ENCODE data around the gene MEIS3. TPM values are rescaled to one million over a fixed set of nuclear protein-coding genes. Genes with fewer than 3 reads are reported as not detected.

MEIS3 gene
- polyA plus RNA-seq, 1 donor: 19.7 TPM

DNA sequence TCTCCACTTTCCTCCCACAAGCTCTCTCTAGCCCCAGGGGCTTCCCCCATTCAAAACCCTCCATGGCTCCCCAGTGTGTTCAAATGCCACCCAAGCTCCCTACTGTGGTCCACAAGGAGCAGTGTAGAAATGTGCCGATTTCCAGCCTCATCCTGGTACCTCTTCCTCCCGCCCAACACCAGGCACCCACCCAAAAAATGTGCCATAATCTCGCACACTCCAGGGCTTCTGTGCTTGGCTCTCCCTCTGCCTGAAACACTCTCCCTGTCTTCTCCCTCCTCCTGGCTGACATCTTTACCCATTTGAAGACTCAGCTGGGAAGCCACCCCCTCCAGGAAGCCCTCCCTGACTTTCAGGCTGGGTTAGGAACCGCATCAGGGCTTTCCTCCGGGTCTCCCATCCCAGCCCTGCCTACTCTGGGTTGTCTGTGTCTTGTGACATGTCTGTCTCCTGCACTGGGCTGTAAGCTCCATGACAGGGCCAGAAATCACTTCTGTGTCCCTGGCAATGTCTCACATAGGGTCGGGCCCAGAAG is 16.6 kb upstream of the MEIS3 start:
- no peak overlapping the region for H3K4me3 ChIP-seq (ENCODE audit: low read length)
- H3K9me3 ChIP-seq (ENCODE audit: control insufficient read depth, low read depth, low read length): no peaks in the 10 kb centered on the region
- H3K27ac ChIP-seq (ENCODE audit: low read length): no peak overlapping the region
- no peaks in the 10 kb centered on the region for H3K4me1 ChIP-seq (ENCODE audit: control insufficient read depth, insufficient read depth, low read length)
- peaks cover 29% of the 10 kb centered on the region for H3K27me3 ChIP-seq (ENCODE audit: control insufficient read depth, insufficient read depth, low read length)
- no peak for DNase-seq
- no CpG with 5 or more reads among the region's 6 CpGs for WGBS (ENCODE audit: insufficient coverage, low lambda C conversion rate)
- no peaks in the 10 kb centered on the region for H3K36me3 ChIP-seq (ENCODE audit: control insufficient read depth, insufficient read depth, low read length)

DNA sequence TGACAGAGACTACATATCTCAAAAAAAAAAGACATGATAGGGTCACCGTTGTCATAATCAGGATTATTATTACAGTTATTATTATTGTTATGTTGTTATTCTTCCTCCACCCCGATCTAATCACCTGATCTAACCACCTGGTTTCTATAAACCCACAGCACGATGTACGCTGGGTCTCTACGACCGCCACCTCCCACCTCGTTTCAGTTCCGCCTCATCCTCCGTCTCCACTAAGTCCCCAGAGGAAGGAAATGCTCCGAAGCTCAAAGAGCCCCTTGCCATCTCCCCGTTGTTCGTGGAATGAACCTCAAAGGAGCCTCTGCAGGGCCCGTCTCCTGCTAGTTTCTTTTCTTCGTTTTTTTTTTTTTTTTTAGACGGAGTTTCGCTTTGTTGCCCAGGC is 15.9 kb upstream of the MEIS3 start:
- no peaks in the 10 kb centered on the region for H3K36me3 ChIP-seq (ENCODE audit: control insufficient read depth, insufficient read depth, low read length)
- no peak for DNase-seq
- H3K4me3 ChIP-seq (ENCODE audit: low read length): no peak overlapping the region
- peaks cover 35% of the 10 kb centered on the region for H3K27me3 ChIP-seq (ENCODE audit: control insufficient read depth, insufficient read depth, low read length)
- no peaks in the 10 kb centered on the region for H3K9me3 ChIP-seq (ENCODE audit: control insufficient read depth, low read depth, low read length)
- WGBS (ENCODE audit: insufficient coverage, low lambda C conversion rate): 78% methylated on average over 7 of the region's 16 CpGs
- H3K27ac ChIP-seq (ENCODE audit: low read length): no peak overlapping the region
- H3K4me1 ChIP-seq (ENCODE audit: control insufficient read depth, insufficient read depth, low read length): peaks cover 4% of the 10 kb centered on the region

DNA sequence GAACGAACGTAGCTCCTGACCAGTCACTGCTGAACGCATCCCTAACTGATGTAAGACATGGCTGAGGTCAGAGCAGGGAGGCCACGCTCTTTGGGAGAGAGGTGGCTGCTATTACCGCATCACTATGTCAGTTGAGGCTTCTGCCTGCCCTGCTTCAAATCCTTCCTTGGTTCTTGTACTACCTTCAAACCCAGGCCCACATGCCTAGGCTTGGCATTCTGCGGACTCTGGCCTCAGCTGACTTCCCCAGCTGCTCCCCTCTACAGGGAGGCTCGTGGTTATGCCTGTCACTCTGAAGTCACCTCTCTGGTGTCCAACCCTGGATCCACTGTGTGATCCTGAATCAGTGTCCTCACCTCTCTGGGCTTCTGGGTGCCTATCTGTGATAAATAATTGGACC is 14.8 kb upstream of the MEIS3 start:
- Histone ChIP-seq H3K4me1 (ENCODE audit: control insufficient read depth, insufficient read depth, low read length) (peaks cover 7% of the 10 kb centered on the region), H3K27ac (ENCODE audit: low read length) (no peak overlapping the region), H3K36me3 (ENCODE audit: control insufficient read depth, insufficient read depth, low read length) (no peaks in the 10 kb centered on the region), H3K4me3 (ENCODE audit: low read length) (no peak overlapping the region), H3K27me3 (ENCODE audit: control insufficient read depth, insufficient read depth, low read length) (peaks cover 46% of the 10 kb centered on the region), H3K9me3 (ENCODE audit: control insufficient read depth, low read depth, low read length) (no peaks in the 10 kb centered on the region)
- DNase-seq: no peak
- no CpG with 5 or more reads among the region's 7 CpGs for WGBS (ENCODE audit: insufficient coverage, low lambda C conversion rate)

DNA sequence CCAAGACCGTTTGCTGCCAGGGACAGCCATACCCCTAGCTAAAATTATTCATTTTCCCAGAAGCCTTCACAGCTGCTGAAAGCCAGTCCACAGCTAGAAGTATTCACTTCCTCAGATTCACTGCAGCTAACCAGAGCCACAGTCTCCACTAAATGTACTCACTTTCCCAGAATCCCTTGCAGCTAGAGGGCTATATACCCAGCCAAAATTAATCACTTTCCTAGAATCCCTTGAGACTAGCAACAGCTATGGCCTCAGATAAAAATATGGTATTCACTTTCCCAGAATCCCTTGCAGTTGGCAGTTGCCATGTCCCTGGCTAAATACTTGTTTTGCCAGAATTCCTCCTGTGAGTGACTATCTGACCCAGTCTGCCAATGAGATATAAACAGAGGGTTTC is 13.8 kb upstream of the MEIS3 start:
- Histone ChIP-seq H3K4me1 (ENCODE audit: control insufficient read depth, insufficient read depth, low read length) (peaks cover 12% of the 10 kb centered on the region), H3K4me3 (ENCODE audit: low read length) (no peak overlapping the region)
- no CpG with 5 or more reads among the region's 1 CpG for WGBS (ENCODE audit: insufficient coverage, low lambda C conversion rate)

DNA sequence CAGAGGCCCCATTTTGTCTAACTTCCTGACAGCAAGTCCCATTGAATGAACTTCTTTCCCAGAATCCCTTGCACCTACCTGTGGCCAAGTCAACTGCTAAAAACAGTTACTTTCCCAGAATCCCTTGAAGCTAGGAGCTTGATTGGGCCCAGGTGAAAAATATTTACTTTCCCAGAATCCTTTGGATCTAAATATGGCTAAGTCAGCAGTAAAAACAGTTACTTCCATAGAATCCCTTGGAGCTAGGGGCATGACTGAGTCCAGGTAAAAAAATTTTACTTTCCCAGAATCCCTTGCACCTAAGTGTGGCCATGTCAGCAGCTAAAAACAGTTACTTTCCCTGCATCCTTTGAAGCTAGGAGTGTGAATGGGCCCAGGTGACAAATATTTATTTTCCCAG is 13.2 kb upstream of the MEIS3 start:
- Histone ChIP-seq H3K36me3 (ENCODE audit: control insufficient read depth, insufficient read depth, low read length) (no peaks in the 10 kb centered on the region), H3K4me1 (ENCODE audit: control insufficient read depth, insufficient read depth, low read length) (peaks cover 12% of the 10 kb centered on the region), H3K27me3 (ENCODE audit: control insufficient read depth, insufficient read depth, low read length) (peaks cover 51% of the 10 kb centered on the region), H3K27ac (ENCODE audit: low read length) (no peak overlapping the region), H3K4me3 (ENCODE audit: low read length) (no peak overlapping the region), H3K9me3 (ENCODE audit: control insufficient read depth, low read depth, low read length) (no peaks in the 10 kb centered on the region)
- no peak for DNase-seq

More for the DNA sequence above, 13.8 kb upstream of the MEIS3 start:
- Histone ChIP-seq H3K9me3 (ENCODE audit: control insufficient read depth, low read depth, low read length) (no peaks in the 10 kb centered on the region), H3K27ac (ENCODE audit: low read length) (no peak overlapping the region), H3K36me3 (ENCODE audit: control insufficient read depth, insufficient read depth, low read length) (no peaks in the 10 kb centered on the region), H3K27me3 (ENCODE audit: control insufficient read depth, insufficient read depth, low read length) (peaks cover 54% of the 10 kb centered on the region)
- DNase-seq: no peak

DNA sequence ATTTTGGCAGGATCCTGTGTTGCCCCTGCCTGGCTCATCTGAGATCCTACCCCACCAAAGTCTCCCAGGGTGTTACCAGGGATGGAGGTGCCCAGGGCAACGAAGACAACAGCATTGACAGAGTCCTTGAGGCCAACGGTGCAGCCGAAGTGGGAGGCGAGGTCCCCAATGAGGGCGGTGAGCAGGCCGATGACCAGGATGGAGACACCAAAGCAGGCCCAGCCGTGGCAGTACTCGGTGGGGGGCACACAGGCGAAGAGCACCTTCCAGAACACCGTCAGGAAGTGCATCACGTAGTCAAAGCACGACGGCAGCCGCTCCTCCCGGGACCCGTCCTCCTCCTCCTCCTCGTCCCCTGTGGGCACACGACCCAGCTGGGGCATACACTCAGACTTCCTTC is 12.8 kb upstream of the MEIS3 start:
- WGBS (ENCODE audit: insufficient coverage, low lambda C conversion rate): 60% methylated on average over 1 of the region's 18 CpGs
- Histone ChIP-seq H3K4me3 (ENCODE audit: low read length) (no peak overlapping the region), H3K27ac (ENCODE audit: low read length) (no peak overlapping the region), H3K9me3 (ENCODE audit: control insufficient read depth, low read depth, low read length) (no peaks in the 10 kb centered on the region), H3K4me1 (ENCODE audit: control insufficient read depth, insufficient read depth, low read length) (peaks cover 12% of the 10 kb centered on the region), H3K27me3 (ENCODE audit: control insufficient read depth, insufficient read depth, low read length) (peaks cover 50% of the 10 kb centered on the region), H3K36me3 (ENCODE audit: control insufficient read depth, insufficient read depth, low read length) (no peaks in the 10 kb centered on the region)
- DNase-seq: no peak

DNA sequence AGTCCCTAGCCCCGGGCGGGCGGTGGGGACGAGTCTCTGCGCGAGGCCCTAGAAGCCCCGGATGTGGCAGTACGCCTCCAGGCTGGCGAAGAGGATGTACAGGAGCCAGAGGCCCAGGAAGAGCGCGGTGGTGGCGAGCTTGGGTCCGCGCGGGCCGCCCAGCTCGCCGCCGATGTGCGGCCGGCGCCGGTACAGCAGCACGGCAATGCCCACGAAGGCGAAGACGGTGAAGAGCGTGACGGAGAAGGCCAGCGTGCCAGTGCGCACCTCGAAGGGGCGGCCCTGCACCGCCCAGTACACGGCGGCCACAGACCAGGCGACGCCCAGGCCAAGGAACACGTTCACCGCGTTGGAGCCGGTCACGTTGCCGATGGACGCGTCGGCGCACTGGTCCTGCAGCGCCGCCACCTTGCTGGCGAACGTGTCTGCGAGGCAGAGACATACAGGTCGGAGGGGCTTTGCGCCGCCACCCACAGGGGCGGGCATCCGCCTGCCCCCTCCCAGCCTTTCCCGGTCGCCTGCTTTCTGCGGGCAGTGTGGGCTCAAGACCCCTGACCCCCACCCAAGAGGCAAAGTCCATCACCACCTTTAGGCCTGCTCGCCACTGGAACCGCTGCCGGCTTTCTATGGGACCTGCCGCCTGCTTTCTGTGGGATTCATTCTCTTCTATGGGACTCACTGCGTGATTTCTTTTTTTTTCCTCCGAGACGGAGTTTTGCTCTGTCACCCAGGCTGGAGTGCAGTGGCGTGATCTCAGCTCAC is 10.9 kb upstream of the MEIS3 start:
- H3K27ac ChIP-seq (ENCODE audit: low read length): no peak overlapping the region
- no peaks in the 10 kb centered on the region for H3K9me3 ChIP-seq (ENCODE audit: control insufficient read depth, low read depth, low read length)
- peaks cover 62% of the 10 kb centered on the region for H3K27me3 ChIP-seq (ENCODE audit: control insufficient read depth, insufficient read depth, low read length)
- no peaks in the 10 kb centered on the region for H3K36me3 ChIP-seq (ENCODE audit: control insufficient read depth, insufficient read depth, low read length)
- peak; percentile 76 to 82 for DNase-seq
- H3K4me1 ChIP-seq (ENCODE audit: control insufficient read depth, insufficient read depth, low read length): peaks cover 12% of the 10 kb centered on the region
- no peak overlapping the region for H3K4me3 ChIP-seq (ENCODE audit: low read length)
- WGBS (ENCODE audit: insufficient coverage, low lambda C conversion rate): no CpG with 5 or more reads among the region's 69 CpGs

DNA sequence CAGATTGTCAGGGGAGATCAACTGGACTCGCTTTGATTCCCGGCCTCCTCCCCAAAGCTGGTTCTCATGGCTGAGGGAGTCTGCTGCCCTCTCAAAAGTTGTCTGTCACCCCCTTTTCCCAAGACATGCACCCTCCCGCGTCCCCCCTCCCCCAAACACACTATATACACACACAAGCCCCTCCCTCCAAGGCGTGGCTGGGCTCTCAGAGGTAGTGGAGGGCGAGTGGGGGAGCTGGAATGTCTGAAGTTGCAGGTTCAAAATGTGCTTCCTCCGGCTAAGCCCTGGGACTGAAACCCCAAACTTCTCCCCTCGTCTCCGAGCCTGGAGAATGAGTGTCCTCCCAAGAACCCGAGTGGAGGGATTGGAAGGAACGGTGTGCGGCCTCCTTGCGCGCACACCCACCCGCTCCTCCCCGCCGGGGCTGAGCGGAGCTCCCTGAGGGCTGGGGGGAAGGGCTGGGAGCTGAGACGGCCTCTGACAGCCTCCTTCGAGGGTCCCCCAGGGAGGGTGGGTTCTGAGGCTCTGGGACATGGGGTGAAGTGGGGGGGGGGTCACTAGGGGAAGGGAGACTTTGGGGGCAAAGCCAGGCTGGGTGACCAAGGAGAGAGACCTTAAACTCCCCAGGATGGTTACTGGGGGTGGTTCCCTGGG is 9.9 kb upstream of the MEIS3 start:
- no peak for DNase-seq
- H3K36me3 ChIP-seq (ENCODE audit: control insufficient read depth, insufficient read depth, low read length): no peaks in the 10 kb centered on the region
- H3K27ac ChIP-seq (ENCODE audit: low read length): no peak overlapping the region
- peaks cover 12% of the 10 kb centered on the region for H3K4me1 ChIP-seq (ENCODE audit: control insufficient read depth, insufficient read depth, low read length)
- H3K9me3 ChIP-seq (ENCODE audit: control insufficient read depth, low read depth, low read length): no peaks in the 10 kb centered on the region
- WGBS (ENCODE audit: insufficient coverage, low lambda C conversion rate): no CpG with 5 or more reads among the region's 20 CpGs
- no peak overlapping the region for H3K4me3 ChIP-seq (ENCODE audit: low read length)
- H3K27me3 ChIP-seq (ENCODE audit: control insufficient read depth, insufficient read depth, low read length): peaks cover 67% of the 10 kb centered on the region

DNA sequence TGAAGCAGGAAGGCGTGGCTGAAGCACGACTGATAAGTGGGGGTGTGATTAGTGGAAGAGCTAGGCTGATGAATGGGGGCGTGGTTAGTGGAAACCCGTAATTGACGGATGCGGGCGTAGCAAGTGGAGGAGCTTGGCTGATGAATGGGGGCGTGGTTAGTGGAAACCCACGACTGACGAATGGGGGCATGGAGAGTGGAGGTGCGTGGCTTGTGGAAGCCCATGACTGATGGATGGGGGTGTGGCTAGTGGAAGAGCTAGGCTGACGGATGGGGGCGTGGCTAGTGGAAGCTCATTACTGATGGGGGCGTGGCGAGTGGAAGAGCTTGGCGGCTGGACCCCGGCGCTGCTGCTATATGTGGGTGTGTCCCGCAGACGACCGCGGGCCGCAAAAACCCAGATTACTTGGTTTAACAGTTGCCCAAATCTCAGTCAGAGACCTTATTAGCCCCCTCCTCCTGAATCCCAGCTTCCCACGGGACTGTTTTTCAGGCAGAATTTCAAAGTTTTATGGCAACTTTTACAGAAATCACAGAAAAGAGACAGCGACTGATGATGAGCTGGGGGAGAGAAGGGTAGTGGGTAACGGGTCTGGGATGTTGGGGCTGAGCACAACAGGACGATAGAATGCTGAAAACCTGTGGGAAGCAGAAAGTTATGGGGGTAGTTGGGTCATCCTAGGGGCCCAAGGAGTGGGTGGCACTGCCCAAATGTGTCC is 9.0 kb upstream of the MEIS3 start:
- Histone ChIP-seq H3K4me1 (ENCODE audit: control insufficient read depth, insufficient read depth, low read length) (peaks cover 12% of the 10 kb centered on the region), H3K36me3 (ENCODE audit: control insufficient read depth, insufficient read depth, low read length) (no peaks in the 10 kb centered on the region), H3K27me3 (ENCODE audit: control insufficient read depth, insufficient read depth, low read length) (peaks cover 76% of the 10 kb centered on the region), H3K9me3 (ENCODE audit: control insufficient read depth, low read depth, low read length) (no peaks in the 10 kb centered on the region), H3K27ac (ENCODE audit: low read length) (peak overlapping the region; percentile 42), H3K4me3 (ENCODE audit: low read length) (peak overlapping the region; percentile 12)
- DNase-seq: peak; percentile 68 to 74
- WGBS (ENCODE audit: insufficient coverage, low lambda C conversion rate): no CpG with 5 or more reads among the region's 27 CpGs
